A549 treated with AZD9567 at 1 μM for 4 hours (cell line): ENCODE results near the gene SHANK1. TPM values are rescaled to one million over a fixed set of nuclear protein-coding genes. Genes with fewer than 3 reads are reported as not detected.

Source experiments
- total RNA-seq: library from RNA; stranded (reverse); fragments of 200-300 nt; extraction: Qiagen RNA extraction; gene quantifications from 5 replicates; pipeline ENCODE4 v1.2.3, GENCODE V29; 2022; ENCODE audit not compliant: insufficient read depth

Gene SHANK1
- 0.09 to 0.53 TPM (median 0.15 TPM) in 4 of 5 replicates, not detected in the other for total RNA-seq

GRCh38 chr19:50719566-50719965 lies at the start of gene SHANK1:
TSS of gene SHANK1 (minus strand) at chr19:50719802. CDS start at chr19:50716919, 2,883 bp downstream.

DNA sequence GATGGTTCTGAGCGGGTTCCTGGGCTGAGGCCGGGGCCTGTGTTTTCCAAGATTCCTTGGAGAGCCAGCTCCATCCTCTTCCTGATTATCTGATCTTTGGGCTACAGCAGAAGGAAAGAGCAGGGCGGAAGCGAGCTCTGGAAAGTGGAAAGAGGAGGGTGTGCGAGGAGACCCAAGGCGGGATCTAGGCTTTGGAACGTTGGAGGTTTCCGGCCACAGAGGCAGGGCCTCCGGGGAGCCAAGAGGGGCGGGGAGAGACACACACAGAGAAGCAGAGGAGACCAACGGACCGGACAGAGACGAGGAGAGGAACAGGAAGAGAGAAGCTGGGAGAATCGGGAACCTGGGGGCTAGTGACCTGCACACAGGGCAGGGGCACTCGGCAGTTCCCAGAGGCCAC lies 3.5 kb upstream of the SHANK1 start, which contains the start of gene CLEC11A:
TSS of gene CLEC11A (plus strand) at position 296 of the 400 bp plus-strand sequence. CDS start 162 bp downstream, outside the sequence.

GRCh38 chr19:50649433-50650391 lies 69.9 kb downstream of the SHANK1 start, which contains the start of gene C19orf81:
TSS of gene C19orf81 (plus strand) at chr19:50649445. CDS start at chr19:50649445, 0 bp downstream.

DNA sequence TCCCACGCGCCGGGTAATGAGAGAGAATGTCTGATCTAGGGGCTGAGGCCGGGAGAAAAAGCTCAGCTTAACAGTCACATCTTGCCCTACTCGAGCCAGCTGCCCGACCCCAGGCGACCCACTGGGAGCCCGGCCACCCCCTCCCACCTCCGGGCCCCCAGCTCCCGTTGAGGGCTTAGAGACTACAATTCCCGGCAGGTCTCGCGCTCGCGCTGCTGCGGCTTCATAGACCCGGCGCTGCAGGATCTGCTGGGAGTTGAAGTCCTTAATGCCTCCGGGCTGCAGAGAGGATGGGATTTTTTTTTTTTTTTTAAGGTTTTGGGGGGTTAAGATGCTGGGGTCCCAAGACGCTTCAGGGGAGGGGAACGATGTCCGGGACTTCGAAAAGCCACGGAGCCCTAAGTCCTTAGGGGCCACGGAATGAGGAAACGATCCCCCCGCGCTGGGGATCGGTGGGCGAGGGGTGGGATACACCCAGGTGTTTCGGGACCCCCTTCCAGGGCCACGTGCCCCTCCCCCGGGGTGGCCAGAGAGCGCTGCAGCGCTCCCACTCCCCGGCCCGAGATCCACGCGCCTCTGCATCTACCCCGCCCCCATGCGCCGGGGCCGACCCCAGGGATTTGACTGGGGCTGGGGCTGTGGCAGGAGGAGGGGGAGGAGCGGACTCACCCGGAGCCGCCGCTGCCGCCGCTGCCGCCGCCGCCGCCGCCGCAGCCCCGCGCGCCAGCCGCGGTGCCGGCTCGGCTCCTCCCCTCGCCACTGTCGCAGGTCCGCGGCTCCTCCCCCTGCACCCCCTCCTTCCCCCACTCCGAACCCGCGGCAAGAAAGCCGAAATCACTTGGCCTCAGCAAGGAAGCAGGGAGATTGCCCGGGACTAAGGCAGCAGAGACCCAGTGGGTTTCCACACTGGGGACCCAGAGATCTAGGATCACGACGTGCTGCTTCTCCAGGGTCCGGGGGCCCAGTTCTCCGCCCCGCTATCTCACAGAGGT lies 80.2 kb downstream of the SHANK1 start, which contains the start of gene SYT3:
TSS of gene SYT3 (minus strand) at position 761 of the 992 bp plus-strand sequence. CDS start 2,470 bp downstream, outside the sequence.

Other genes with a start within 250 kb of the SHANK1 start
- gene EMC10, start 243.3 kb downstream of the SHANK1 start, total RNA-seq, result 114 to 169 TPM (median 165 TPM) in 5 replicates
- 1.5 to 2.6 TPM (median 2.0 TPM) in 4 of 5 replicates, not detected in the other for gene GARIN5A, start 243.0 kb downstream of the SHANK1 start, total RNA-seq
- 50.9 to 88.9 TPM (median 81.5 TPM) in 5 replicates for gene JOSD2, start 208.6 kb downstream of the SHANK1 start, total RNA-seq
- gene ASPDH, start 205.9 kb downstream of the SHANK1 start, total RNA-seq, result not detected in 5 replicates
- gene LRRC4B, start 151.4 kb downstream of the SHANK1 start, total RNA-seq, result 0.30 to 0.40 TPM (median 0.32 TPM) in 4 of 5 replicates, not detected in the other
- 0.34 to 0.69 TPM (median 0.42 TPM) in 4 of 5 replicates, not detected in the other for gene SYT3, start 79.9 kb downstream of the SHANK1 start, total RNA-seq
- 8.9 to 10.6 TPM (median 10.3 TPM) in 4 of 5 replicates, not detected in the other for gene C19orf81, start 70.4 kb downstream of the SHANK1 start, total RNA-seq
- gene CLEC11A, start 3.6 kb upstream of the SHANK1 start, total RNA-seq, result 3.6 to 11.4 TPM (median 10.7 TPM) in 5 replicates
- gene GPR32, start 50.7 kb upstream of the SHANK1 start, total RNA-seq, result not detected in 5 replicates
- gene ACP4, start 70.6 kb upstream of the SHANK1 start, total RNA-seq, result not detected in 5 replicates
- 0.09 to 0.15 TPM in 2 of 5 replicates, not detected in the others for gene KLK1, start 104.0 kb upstream of the SHANK1 start, total RNA-seq
- not detected in 5 replicates for gene KLK15, start 113.8 kb upstream of the SHANK1 start, total RNA-seq
- gene KLK3, start 135.1 kb upstream of the SHANK1 start, total RNA-seq, result not detected in 5 replicates
- gene KLK2, start 153.6 kb upstream of the SHANK1 start, total RNA-seq, result 0.16 to 0.24 TPM (median 0.21 TPM) in 4 of 5 replicates, not detected in the other
- 0.11 to 0.15 TPM in 2 of 5 replicates, not detected in the others for gene KLK4, start 191.6 kb upstream of the SHANK1 start, total RNA-seq
- gene KLK5, start 233.2 kb upstream of the SHANK1 start, total RNA-seq, result not detected in 5 replicates
- gene KLK6, start 249.8 kb upstream of the SHANK1 start, total RNA-seq, result 0.17 to 0.30 TPM (median 0.19 TPM) in 4 of 5 replicates, not detected in the other